GM19193 (cell line): ENCODE data around the gene PIP5K1B.

Source experiments
- POLR2A ChIP-seq: IDR thresholded peaks from 4 replicates; pipeline ENCODE4 v1.6.1; 2011; ENCODE audit not compliant: insufficient read depth, insufficient read length; ENCODE audit errors: extremely low read depth

Gene PIP5K1B

DNA sequence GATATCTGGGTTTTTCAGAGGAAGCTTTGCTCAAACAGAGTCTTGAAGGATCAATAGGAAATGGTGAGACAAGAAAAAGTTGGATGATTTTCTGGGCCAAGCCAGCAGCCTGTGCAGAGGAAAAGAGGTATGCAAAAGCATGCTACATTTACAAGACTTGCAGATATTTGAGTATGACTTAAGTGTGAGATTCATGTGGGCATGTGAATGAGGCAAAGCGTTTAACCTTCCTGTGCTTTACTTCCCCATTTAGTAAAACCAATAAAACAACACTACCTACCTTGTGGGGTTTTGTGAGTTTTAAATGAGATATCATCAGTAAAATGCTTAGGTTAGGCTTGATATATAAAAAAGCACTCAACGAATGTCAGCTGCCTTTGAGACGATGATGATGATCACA is 58.1 kb downstream of the PIP5K1B start:
- TF ChIP-seq POLR2A, result no peak

DNA sequence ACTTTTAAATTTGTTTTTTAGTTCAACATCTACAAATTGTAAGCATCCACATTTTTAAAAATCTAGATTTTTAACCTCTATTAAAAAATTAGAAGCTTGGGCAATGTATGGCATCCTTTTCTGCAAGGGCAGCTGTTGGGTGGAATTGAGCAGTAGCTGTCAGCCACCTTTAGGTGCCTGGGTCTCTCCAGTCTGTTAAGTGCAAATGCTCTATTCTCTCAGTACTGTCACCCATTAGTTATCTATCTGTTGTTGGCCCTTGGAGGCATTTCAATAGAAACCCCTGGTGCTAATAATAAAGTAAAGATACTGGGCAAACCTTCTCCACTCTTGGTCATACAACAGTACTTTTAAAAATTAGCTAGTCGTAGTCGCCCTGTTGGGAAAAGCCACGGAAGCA is 63.6 kb downstream of the PIP5K1B start:
- no peak for TF ChIP-seq POLR2A

DNA sequence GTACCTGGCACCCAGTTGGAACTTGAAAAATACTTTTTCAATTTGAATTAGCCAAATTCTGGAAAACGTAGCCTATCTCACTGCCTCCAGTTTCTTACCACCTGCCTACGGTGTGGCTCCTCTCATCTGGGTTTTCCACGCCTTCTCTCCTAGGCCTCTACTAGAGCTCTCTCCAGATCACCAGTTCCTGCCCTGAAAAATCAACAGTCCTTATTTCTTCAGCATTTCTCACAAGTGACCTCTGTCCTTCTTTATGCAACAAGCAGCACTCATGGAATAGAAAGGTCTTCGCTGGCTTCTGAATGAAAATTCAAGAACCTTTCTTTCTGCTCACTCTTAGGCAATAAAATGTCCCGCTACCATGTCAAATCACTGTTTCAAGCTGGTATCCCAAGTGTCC is 64.8 kb downstream of the PIP5K1B start:
- no peak for TF ChIP-seq POLR2A

DNA sequence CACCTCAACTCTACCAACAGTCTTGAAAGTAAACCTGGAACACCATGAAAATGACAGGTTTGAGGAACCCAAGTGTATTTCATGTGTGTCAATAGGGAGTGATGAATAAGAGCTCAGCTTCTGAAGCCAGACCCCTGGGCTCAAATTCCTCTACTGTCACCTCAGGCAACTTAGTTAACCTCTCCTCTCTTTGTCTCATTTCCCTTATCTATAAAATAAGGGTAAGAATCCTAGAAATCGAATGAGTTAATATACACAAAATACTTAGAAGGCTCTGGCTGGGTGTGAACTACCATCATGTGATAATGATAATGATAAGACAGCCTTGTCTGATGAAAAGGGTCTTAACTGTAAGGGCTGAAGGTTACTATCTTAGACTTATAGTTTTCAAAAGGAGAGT is 66.3 kb downstream of the PIP5K1B start:
- TF ChIP-seq POLR2A, result no peak

DNA sequence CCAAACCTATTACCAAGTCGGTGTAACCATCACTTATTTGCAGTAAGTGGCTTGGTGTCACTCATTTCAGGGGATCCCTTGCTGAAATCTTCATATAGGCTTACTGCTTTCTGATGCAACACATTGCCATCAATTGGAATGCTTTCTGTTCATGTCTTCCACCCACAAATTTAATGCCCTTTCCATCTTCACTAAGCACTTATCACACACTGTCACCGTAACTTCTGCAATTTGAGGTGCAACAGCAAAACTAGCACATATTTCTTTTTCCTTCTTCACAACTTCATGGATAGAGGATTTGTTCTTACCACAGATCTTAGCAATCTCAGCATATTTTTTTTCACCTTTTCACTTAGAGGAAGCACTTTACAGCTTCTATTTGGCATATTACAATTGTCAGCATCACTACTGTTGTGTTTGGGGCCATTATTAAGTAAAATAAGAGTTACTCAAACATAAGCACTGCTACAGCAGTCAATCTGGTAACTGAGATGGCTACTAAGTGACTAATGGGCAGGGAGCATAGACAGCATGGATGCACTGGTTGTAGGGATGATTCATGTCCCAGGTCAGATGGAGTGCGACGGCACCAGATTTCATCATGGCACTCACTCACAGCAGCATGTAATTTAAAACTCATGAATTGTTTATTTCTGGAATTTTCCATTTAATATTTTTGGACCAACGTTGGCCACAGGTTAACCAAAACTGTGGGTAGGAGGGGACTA is 70.1 kb downstream of the PIP5K1B start:
- TF ChIP-seq POLR2A, result no peak

DNA sequence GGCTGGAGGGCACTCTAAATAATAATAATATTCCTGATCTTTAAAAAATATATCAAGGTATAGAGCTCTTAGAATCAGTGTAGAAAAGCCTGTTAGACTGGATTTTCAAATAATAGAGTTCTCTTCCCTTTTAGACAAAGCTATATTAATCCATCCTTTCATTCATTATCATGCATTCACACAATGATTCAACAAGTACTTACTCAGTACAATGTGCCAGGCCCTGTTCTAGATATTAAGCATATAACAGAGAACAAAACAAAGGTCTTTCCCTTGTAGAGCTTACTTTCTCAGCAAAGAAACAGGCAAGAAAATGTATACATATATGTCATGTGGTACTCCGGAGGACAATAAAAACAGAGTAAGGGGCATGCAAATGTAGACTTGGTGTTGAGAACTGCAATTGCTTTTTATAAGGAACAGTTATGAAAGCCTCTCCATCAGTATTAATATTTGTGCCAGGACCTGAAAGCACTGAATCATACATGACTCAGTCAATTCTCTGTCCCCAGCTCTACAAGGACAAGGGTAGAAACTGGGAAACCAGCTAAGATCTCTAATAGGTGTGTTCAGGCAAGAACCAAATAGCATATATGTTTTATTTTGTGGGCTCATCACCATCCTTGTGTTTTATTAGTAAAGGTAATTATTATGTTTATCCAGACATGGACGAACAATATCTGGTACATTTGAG is 72.2 kb downstream of the PIP5K1B start:
- no peak for TF ChIP-seq POLR2A

DNA sequence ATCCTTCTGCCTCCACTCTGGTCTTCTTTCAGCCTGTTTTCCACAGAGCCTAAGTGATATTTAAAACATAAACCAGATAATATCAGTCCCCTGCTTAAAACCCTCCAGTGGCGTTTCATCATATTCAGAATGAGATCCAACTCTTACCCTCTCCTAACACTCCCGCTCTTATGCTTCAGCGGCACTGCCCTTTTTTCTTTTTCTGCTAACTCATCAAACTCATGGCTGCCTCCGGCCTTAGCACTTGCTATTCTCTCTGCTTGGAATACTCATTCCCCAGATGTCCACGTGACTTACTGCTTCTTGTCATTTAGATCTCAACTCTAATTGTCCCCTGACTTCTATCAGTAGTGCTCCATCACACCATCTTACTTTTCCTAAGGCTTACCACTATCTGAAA is 73.6 kb downstream of the PIP5K1B start:
- no peak for TF ChIP-seq POLR2A

DNA sequence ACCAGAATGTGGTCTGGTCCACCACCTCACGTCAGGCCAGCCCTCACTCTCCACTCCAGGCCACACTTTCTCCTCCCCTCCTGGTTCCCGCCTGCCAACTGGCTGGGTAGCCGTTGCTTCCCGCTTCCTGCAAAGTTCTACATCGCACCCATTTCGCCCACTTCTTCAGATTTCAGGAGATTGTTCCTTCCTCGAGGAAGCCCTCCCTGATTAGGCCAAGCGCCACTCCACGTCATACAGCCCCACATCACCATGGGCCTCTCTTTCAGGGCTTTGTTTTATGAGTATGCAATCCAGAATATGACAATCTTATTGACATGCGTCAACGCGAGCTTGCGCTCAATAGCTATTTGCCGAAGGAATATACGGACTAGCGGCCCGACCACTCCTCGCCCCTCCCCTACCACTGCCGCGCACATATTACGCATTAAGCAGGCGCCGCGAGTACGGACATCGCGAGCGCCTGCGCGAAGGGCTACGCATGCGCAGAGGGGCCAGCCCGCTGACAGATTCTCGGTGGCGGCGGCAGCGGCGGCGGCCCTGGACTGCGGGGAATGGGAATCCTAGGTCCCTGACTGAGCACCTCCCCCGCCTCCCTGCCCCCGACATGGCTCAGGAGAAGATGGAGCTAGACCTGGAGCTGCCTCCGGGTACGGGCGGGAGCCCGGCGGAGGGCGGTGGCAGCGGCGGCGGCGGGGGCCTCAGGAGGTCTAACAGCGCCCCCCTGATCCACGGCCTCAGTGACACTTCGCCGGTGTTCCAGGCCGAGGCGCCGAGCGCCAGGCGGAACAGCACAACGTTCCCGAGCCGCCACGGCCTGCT is 74.7 kb downstream of the PIP5K1B start:
- TF ChIP-seq POLR2A, result peak; percentile 78

DNA sequence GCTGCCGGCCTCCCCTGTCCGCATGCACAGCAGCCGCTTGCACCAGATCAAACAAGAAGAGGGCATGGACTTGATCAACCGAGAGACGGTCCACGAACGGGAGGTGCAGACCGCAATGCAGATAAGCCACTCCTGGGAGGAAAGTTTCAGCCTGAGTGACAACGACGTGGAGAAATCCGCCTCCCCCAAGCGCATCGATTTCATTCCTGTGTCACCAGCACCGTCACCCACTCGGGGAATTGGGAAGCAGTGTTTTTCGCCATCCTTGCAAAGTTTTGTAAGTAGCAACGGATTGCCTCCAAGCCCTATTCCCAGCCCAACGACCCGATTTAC is 75.3 kb downstream of the PIP5K1B start:
- TF ChIP-seq POLR2A, result no peak

DNA sequence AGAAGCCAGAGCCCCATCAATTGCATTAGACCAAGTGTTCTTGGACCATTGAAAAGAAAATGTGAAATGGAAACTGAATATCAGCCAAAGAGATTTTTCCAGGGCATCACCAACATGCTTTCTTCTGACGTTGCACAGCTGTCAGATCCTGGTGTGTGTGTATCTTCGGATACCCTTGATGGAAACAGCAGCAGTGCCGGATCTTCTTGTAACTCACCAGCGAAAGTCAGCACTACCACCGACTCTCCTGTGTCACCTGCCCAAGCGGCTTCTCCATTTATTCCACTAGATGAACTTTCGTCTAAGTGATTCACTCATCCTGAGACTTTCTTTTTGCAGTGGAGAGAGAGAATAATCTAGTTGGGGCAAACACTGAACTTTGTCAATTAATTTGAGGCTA is 75.7 kb downstream of the PIP5K1B start:
- no peak for TF ChIP-seq POLR2A

DNA sequence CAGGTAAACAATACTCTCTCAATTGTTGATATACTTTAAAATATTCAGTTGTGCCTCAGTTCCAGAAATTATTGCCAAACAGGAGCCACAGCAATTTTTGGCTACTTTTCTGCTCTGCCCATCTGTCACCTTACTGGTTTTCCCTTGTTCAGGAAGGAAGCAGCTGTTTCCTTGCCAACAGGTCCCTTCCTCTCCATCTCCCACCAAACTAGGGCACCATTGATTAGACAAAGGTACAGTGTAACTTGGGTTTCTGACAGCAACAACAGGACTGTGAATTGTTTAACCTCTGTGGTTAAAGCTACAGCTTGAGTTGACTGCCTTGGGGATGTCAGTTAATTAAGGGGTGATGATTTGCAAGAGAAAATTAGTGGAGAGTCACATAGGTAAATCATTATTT is 76.9 kb downstream of the PIP5K1B start:
- TF ChIP-seq POLR2A, result no peak

DNA sequence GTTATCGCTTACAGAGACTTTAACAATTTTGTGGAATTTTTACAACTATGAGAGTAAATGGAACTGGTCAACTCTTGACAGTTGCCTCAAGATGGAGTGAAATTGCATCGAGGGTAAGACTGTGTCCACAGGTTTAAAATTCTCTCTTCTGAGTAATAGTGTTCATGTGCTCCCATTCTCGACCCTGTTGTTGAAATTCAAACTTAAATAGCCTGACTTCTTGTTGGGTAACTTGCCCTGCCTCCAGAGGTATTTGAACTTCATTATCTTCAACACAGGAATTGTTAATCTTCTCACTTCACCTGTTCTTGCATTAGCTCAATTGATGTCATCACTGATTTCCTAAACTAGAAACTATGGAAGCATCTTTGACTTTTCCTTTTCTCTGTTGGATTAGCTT is 77.5 kb downstream of the PIP5K1B start:
- no peak for TF ChIP-seq POLR2A

DNA sequence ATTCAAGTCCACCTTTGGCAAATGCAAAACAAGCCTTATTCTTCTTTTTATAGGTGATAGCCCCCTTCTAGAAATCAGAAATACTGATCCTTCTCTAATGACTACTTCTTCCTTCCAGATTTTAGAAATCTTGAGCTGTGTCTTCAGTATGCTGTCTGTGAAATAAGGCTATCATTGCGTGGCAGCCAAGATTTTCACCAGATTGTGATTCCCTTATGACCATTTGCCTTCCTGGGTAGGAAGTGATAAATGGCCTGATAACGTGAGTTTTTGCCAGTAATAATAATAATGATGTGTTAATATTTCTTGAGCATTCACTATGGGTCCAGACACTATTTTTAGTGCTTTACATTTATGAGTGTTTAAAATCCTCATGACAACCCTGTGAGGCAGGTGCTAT is 80.9 kb downstream of the PIP5K1B start:
- TF ChIP-seq POLR2A, result no peak

DNA sequence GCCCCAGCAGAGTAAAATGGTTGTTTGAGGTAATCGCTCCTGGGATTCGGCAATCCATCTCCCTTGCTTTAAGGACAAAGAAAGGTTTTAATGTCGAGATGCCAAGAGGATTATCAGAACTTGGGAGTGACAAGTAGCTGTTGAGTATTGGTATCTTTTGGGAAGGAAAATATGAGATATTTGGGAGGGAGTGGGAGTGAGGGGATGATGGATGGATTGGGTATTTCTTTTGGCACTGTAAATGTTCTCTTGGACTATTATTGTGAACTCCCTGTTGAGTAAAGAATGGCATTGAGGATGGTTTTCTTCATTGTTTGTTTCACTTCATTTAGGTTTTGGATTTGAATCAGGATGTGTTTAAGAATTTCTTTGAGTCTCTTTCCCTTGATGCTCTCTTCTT is 86.1 kb downstream of the PIP5K1B start:
- TF ChIP-seq POLR2A, result no peak

DNA sequence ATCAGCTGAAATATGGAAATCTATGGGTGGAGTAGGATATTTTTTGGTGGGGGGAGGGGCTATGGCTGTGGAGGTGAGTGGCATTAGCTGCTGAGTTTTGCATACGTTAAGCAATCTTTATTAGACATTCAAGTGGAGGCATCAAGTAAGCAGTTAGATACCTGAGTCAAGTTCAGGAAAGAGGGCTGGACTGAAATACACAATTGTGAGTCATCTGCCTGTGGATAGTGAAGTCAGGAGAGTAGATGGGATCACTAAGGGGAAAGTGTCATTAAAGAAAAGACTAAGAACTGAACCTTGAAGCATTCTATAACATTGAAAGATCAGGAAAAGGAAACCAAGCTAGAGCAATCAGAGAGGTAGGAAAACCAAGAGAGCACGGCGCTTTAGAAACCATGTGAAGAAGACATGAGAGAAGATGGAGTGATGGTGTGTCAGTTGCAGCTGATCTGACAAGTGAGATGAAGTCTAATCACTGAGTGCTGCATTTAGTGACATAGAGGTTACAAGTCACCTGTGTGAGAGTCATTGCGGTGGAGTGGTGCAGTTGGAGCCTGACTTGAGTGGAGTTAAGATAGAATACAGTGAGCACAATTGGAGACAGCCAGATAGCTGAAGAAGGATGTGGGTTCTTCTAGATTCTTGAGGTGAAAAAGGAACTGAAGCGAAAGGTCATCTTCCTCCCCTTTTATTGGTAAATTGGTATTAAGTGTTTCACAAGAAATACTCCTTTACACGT is 88.7 kb downstream of the PIP5K1B start:
- no peak for TF ChIP-seq POLR2A
